A673 (cell line): ENCODE results near the gene TBX3.

Experiments used
- EZH2 ChIP-seq: fragments of 200-600 bp; sonication (generic); IDR thresholded peaks from 2 replicates; pipeline ENCODE4 v1.6.1; 2017; ENCODE audit warnings: borderline replicate concordance, low read depth, mild to moderate bottlenecking, mixed read lengths, antibody characterized with exemption, low read length; ENCODE audit not compliant: poor library complexity, severe bottlenecking
- TF ChIP-seq, protein P1 (sequence below): fragments of 300-800, 200-600 bp; sonication (generic); conservative IDR thresholded peaks from 2 replicates; pipeline ENCODE4 v1.5.1; 2017; ENCODE audit warnings: low read depth, mild to moderate bottlenecking, antibody characterized with exemption, low read length, moderate library complexity, mixed read lengths

GRCh38 chr12:114664651-114665320 is 19.2 kb downstream of the TBX3 start:
- TF ChIP-seq, protein P1, sequence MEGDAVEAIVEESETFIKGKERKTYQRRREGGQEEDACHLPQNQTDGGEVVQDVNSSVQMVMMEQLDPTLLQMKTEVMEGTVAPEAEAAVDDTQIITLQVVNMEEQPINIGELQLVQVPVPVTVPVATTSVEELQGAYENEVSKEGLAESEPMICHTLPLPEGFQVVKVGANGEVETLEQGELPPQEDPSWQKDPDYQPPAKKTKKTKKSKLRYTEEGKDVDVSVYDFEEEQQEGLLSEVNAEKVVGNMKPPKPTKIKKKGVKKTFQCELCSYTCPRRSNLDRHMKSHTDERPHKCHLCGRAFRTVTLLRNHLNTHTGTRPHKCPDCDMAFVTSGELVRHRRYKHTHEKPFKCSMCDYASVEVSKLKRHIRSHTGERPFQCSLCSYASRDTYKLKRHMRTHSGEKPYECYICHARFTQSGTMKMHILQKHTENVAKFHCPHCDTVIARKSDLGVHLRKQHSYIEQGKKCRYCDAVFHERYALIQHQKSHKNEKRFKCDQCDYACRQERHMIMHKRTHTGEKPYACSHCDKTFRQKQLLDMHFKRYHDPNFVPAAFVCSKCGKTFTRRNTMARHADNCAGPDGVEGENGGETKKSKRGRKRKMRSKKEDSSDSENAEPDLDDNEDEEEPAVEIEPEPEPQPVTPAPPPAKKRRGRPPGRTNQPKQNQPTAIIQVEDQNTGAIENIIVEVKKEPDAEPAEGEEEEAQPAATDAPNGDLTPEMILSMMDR, result no peak
- no peak for TF ChIP-seq EZH2
